HG02678 (cell line): Measurements from ENCODE around the gene ZBTB48.
A peak's percentile ranks its signal among the peaks of the same experiment; 100 is the strongest.
"Not testable (repeated sequence)": the region's sequence is repeated elsewhere in the genome, so short reads cannot be mapped to it uniquely, and the experiment has no call there.

Experiments used
- ATAC-seq: cut with Tn5 transposase; IDR thresholded peaks from one replicate; pipeline ENCODE4 v1.9.1; 2021; ENCODE audit warnings: mild to moderate bottlenecking, moderate library complexity; ENCODE audit not compliant: unreplicated experiment

The ZBTB48 gene

GRCh38 chr1:6579374-6580118 is at the start of gene ZBTB48:
ZBTB48 (plus strand) TSS chr1:6579994; CDS start chr1:6580610, 616 bp downstream.
- ATAC-seq = peak; percentile 96

DNA sequence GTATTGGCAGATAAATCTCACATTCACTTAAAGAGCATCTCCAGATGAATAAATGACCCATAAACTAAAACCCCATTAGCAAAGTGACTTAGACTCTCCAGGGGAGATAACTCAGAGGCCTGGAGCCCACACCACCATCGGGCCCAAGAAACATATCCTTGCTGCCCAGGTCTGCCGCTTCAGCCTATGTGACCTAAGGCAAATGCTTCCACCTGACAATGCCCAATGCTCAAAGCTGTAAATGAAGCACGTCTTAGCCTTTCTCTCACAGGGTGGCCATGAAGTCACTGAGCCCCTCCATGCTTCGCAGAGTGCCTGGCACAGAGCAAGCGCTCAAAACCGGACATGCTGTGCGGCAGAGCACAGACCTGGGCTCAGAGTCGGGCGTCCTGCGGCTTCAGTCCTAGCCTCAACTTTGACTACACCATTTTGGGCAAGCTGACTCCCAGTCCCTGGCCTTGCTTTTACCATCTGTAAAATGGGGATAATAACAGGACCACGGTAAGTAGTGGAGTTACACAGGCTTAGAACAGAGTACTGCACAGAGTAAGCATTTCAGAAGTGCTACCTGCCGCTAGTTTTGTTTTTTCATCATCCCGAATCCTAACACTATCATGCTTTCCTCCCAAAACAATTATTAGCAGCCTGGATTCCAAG is 49.2 kb upstream of the ZBTB48 start:
- ATAC-seq = no peak

GRCh38 chr1:6531996-6532395 is 47.8 kb upstream of the ZBTB48 start:
- ATAC-seq = no peak

DNA sequence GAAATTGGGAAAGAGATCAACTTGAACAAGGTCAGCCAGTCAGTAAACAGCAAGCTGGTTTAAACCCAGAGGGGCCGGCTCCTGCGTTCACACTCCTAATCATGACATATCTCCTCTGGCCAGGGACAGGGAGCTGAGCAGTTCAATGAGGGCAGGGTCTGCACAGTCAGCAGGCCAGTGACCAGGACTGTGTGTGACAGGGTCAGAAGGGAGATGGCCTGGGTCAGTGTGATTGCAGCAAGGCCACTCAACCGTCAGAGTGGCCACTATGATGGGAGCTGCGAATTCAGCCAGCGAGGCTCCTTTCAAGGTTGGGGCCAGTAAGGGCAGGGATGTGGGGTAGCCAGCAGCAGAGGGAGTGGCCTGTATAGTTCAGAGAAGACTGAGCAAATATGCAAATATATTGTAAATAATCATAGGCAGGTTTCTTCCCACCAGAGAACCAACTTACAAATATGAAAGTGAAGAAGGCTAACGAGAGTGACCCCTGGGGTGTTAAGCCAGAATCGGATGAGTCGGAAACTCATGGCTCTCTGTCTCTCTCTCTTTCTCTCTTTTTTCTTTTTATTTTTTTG is 45.5 kb upstream of the ZBTB48 start:
- no peak for ATAC-seq

DNA sequence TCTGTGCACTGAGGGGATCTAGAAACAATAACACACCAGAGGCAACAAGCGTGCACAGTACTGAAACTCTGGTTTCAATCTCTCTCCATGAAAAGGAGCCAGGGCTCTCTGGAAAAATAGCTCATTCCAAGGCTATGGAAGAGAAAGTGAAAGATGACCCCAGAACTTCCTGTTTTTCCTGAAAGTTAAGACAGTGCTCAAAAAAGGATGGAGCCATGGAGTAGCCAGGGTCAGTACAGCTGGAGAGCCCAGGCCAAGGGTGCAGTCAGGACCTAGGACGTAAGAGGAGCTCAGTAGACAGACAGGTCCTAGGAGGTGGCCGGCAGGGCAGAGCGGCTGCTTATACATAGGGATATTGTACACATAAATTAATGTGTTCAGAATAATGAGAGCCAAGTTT is 44.6 kb upstream of the ZBTB48 start:
- ATAC-seq = no peak

DNA sequence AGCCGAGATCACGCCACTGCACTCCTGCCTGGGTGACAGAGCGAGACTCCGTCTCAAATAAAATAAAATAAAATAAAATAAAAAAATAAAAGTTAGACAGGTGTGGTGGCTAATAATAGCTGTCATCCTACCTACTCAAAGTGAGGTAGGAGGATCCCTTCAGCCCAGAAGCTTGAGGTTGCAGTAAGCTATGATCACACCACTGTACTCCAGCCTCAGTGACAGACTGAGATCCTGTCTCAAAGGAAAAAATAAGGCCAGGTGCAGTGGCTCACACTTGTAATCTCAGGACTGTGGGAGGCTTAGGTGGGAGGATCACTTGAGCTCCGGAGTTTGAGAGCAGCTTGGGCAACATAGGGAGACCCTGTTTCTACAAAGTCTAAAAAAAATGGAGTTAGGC is 43.5 kb upstream of the ZBTB48 start:
- no peak for ATAC-seq

DNA sequence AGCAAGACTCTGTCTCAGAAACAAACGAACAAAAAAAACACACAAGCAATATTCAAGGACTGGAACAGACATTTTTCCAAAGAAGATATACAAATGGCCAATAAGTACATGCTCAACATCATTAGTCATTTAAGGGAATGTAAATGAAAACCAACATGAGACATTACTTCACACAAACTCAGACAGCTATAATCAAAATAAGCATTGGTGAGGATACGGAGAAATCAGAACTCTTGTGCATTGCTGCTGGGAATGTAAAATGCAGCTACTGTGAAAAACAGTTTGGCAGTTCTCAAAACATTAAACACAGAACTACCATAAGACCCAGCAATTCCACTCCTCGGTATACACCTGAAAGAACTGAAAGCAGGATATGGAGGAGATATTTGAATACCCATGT is 40.8 kb upstream of the ZBTB48 start:
- no peak for ATAC-seq

DNA sequence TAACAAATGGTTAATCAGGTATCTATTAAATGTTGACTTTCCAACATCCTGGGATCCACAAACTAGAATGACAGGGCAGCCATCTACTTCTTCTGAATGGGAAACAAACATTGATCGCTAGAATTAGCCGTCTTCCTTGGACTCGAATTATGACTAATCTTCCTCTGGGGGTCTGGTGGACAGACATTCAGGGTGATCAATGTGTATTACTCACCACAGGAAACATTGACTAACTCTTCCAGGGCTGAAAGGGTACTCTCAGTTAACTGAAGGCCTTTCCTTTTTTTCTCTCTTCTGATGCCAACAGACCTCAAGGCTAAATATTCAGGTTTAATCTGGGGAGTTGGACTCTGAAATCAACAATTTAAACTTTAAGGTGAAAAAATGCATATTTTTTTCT is 35.0 kb upstream of the ZBTB48 start:
- no peak for ATAC-seq

GRCh38 chr1:6545276-6546112 is 34.3 kb upstream of the ZBTB48 start:
- ATAC-seq = no peak

- no peak for ATAC-seq
Measured at GRCh38 chr1:6546326-6546725, 33.5 kb upstream of the ZBTB48 start.

DNA sequence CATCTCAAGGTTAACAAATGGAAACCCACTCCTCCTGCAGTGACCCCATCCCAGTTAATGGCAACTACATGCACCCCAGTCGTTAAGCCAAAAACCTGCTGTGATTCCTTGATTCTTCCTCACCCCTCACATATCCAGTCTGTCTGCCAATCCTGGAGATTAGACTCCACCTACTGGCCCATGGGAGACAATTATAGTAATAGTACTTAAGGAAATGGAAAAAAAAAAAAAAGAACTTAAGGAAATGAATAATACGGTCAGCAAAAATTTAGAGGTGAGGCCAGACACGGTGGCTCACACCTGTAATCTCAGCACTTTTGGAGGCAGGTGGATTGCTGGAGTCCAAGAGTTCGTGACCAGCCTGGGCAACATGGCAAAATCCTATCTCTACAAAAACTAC is 32.5 kb upstream of the ZBTB48 start:
- no peak for ATAC-seq

- ATAC-seq = peak; percentile 90
Measured at GRCh38 chr1:6554031-6554906, 25.5 kb upstream of the ZBTB48 start, which contains the start of gene NOL9. NOL9 (minus strand) TSS chr1:6554513; CDS start chr1:6554502, 11 bp downstream.

DNA sequence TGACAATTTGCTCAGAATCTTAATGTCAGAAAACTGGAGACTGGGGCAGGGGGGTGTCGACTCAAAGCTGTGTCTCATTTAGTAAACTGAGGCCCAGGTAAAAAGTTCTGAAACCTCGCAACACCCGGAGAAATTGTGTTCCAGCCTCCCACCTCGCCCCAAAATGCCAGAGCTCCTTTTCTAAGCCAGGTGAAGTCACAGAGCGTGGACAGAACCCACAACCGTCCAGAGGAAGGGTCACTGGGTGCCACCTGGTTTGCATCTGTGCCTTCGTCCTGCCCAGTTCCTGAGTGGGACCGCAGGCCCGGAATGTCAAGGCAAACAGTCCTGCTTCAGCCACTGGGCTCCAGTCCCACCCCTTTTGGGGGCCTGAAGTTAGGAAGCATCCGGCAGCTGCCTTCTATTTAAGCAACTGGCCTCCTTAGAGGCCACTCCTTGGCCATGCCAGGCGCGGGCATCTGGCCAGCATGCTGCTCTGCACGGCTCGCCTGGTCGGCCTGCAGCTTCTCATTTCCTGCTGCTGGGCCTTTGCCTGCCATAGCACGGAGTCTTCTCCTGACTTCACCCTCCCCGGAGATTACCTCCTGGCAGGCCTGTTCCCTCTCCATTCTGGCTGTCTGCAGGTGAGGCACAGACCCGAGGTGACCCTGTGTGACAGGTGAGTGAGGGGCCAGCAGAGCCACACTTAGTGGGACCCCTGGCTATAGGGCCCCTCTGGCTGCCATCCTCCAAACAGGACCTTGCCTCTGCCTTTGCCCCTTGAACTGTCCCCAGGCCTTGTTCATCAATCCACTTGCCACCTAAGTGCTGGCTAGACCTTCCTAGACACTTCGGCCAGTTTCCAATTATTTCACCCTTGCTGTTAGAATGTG is 24.7 kb upstream of the ZBTB48 start, which contains the start of gene TAS1R1:
TSS of gene TAS1R1 (plus strand) at position 401 of the 872 bp plus-strand sequence. CDS start at position 468, 67 bp downstream.
- ATAC-seq = no peak

DNA sequence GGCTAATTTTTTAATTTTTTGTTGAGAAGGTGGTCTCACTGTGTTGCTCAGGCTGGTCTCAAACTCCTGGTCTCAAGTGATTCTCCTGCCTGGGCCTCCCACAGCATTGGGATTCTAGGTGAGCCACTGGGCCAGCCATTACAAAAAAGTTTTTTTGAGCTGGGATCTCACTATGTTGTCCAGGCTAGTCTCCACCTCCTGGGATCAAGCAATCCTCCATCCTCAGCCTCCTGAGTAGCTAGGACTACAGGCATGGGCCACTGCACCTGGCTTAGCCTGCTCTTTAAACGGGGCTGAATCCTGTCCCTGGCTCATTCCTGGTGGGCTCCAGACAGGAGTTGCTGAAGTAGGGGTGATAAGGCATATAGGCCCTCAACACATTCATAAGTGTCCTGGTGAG is 22.2 kb upstream of the ZBTB48 start:
- ATAC-seq = no peak

DNA sequence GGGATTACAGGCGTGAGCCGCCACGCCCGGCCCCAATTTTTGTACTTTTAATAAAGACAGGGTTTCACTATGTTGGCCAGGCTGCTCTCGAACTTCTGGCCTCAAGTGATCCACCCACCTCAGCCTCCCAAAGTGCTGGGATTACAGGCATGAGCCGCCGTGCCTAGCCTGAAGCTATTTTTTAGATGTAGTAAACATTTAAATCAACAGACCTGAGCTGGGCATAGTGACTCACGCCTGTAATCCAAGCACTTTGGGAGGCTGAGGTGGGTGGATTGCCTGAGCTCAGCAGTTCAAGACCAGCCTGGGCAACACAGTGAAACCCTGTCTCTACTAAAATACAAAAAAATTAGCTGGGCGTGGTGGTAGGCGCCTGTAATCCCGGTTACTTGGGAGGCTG is 20.6 kb upstream of the ZBTB48 start:
- ATAC-seq = not testable (repeated sequence)

DNA sequence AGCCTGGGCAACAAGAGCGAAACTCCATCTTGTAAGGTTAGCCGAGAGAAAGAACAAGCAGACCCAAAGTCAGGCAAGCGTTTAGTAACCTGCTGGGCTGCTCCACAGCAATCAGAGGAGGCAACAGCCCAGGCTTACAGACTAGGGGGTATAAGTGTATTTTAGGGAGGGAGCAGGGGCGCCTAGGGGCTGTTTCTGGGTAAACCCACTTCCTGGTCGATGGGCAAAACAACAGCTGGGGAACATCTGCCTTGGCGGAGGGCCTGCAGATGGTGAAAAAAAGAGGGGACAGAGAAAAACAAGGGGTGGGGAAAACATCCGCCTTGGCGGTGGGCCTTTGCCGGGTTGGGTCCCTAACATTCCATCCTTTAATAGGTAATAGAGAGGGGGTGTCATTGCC is 19.5 kb upstream of the ZBTB48 start:
- no peak for ATAC-seq

GRCh38 chr1:6569033-6569432 is 10.8 kb upstream of the ZBTB48 start:
- no peak for ATAC-seq

GRCh38 chr1:6570100-6570499 is 9.7 kb upstream of the ZBTB48 start:
- ATAC-seq = no peak

DNA sequence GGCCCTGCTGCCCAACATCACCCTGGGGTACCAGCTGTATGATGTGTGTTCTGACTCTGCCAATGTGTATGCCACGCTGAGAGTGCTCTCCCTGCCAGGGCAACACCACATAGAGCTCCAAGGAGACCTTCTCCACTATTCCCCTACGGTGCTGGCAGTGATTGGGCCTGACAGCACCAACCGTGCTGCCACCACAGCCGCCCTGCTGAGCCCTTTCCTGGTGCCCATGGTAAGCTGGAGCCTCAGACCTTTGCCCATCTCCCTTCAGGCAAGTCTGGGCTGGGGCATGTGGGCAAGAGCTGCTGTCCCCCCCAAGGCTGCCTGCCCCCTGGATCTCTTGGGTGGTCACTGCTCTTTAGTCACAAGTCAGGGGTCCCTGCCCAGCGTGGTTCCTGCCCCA is 8.8 kb upstream of the ZBTB48 start:
- no peak for ATAC-seq
